ENCODE data around the gene INIP. TPM values are rescaled to one million over a fixed set of nuclear protein-coding genes. Genes with fewer than 3 reads are reported as not detected.

Gene INIP
- total RNA-seq, 1 experiment from 2014 or later = 16.0 TPM

- TF ChIP-seq ZNF263 (CRISPR knock-in tag; IDR thresholded peaks at IDR 0.05; ENCODE audit: low read depth) = no peak
- peak; percentile 73 for TF ChIP-seq MAX (CRISPR knock-in tag; IDR thresholded peaks at IDR 0.05)
- peak; percentile 57; the same call in 1 of the 2 replicates for TF ChIP-seq ZNF232 (CRISPR knock-in tag; IDR thresholded peaks at IDR 0.05)
- TF ChIP-seq ZNF423 (CRISPR knock-in tag; IDR thresholded peaks at IDR 0.05) = no peak
- TF ChIP-seq, protein P1, sequence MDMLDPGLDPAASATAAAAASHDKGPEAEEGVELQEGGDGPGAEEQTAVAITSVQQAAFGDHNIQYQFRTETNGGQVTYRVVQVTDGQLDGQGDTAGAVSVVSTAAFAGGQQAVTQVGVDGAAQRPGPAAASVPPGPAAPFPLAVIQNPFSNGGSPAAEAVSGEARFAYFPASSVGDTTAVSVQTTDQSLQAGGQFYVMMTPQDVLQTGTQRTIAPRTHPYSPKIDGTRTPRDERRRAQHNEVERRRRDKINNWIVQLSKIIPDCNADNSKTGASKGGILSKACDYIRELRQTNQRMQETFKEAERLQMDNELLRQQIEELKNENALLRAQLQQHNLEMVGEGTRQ (CRISPR knock-in tag; IDR thresholded peaks at IDR 0.05) = peak; percentile 87
- no peak for TF ChIP-seq KAT7 (CRISPR knock-in tag; IDR thresholded peaks at IDR 0.05; ENCODE audit: borderline replicate concordance)
- TF ChIP-seq, protein P2, sequence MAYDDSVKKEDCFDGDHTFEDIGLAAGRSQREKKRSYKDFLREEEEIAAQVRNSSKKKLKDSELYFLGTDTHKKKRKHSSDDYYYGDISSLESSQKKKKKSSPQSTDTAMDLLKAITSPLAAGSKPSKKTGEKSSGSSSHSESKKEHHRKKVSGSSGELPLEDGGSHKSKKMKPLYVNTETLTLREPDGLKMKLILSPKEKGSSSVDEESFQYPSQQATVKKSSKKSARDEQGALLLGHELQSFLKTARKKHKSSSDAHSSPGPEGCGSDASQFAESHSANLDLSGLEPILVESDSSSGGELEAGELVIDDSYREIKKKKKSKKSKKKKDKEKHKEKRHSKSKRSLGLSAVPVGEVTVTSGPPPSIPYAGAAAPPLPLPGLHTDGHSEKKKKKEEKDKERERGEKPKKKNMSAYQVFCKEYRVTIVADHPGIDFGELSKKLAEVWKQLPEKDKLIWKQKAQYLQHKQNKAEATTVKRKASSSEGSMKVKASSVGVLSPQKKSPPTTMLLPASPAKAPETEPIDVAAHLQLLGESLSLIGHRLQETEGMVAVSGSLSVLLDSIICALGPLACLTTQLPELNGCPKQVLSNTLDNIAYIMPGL (CRISPR knock-in tag; IDR thresholded peaks at IDR 0.05) = peak; percentile 25; the same call in 1 of the 2 replicates
- TF ChIP-seq, protein P3, sequence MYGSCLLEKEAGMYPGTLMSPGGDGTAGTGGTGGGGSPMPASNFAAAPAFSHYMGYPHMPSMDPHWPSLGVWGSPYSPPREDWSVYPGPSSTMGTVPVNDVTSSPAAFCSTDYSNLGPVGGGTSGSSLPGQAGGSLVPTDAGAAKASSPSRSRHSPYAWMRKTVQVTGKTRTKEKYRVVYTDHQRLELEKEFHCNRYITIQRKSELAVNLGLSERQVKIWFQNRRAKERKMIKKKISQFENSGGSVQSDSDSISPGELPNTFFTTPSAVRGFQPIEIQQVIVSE (CRISPR knock-in tag; IDR thresholded peaks at IDR 0.05; ENCODE audit: borderline replicate concordance) = no peak
- no peak for TF ChIP-seq ELF4 (CRISPR knock-in tag; IDR thresholded peaks at IDR 0.05; ENCODE audit: low read depth)
- peak; percentile 78 for TF ChIP-seq FOXK1 (CRISPR knock-in tag; IDR thresholded peaks at IDR 0.05)
- no peak for TF ChIP-seq HMGA2 (CRISPR knock-in tag; IDR thresholded peaks at IDR 0.05)
- no peak for TF ChIP-seq ZSCAN18 (CRISPR knock-in tag; IDR thresholded peaks at IDR 0.05)
- TF ChIP-seq SMAD3 (CRISPR knock-in tag; IDR thresholded peaks at IDR 0.05; ENCODE audit: borderline replicate concordance) = 0 out of 2 replicates have a peak, but pooled peaks have one; percentile 35
Observed at GRCh38 chr9:112751056-112751795, 33.3 kb upstream of the INIP start (continued).

- Mint-ChIP-seq H3K27me3 (ENCODE audit: low read depth) (peaks cover 10% of the 10 kb centered on the region), H3K9me3 (no peaks in the 10 kb centered on the region), H3K4me3 (no peak overlapping the region), H3K4me1 (peaks cover 22% of the 10 kb centered on the region), H3K36me3 (no peaks in the 10 kb centered on the region), H3K27ac (no peak overlapping the region)
- DNase-seq (ENCODE audit: low spot score) (no peak), ATAC-seq (no peak)
- ChIA-PET CTCF (interaction anchor here (1.3 to 2.3 kb wide), 6 partner anchors 33 to 152 kb away, joined by 3 to 12 read pairs (median 6); partner anchors contain the start of gene INIP), POLR2A (interaction anchor here (1.3 to 2.0 kb wide), 2 partner anchors 14 to 33 kb away, joined by 4 to 6 read pairs; partner anchors contain the start of gene INIP)
- TF ChIP-seq ATF1 (CRISPR knock-in tag; IDR thresholded peaks at IDR 0.05) (no peak), NR2C2 (CRISPR knock-in tag; IDR thresholded peaks at IDR 0.05) (no peak), MXD4 (CRISPR knock-in tag; IDR thresholded peaks at IDR 0.05; ENCODE audit: borderline replicate concordance) (no peak), ZNF396 (CRISPR knock-in tag; IDR thresholded peaks at IDR 0.05; ENCODE audit: borderline replicate concordance) (no peak), ZNF416 (CRISPR knock-in tag; IDR thresholded peaks at IDR 0.05) (no peak), ZSCAN18 (CRISPR knock-in tag; IDR thresholded peaks at IDR 0.05) (no peak), FOXP4 (CRISPR knock-in tag; IDR thresholded peaks at IDR 0.05) (no peak), CREM (CRISPR knock-in tag; IDR thresholded peaks at IDR 0.05) (no peak)
- TF ChIP-seq, protein P4, sequence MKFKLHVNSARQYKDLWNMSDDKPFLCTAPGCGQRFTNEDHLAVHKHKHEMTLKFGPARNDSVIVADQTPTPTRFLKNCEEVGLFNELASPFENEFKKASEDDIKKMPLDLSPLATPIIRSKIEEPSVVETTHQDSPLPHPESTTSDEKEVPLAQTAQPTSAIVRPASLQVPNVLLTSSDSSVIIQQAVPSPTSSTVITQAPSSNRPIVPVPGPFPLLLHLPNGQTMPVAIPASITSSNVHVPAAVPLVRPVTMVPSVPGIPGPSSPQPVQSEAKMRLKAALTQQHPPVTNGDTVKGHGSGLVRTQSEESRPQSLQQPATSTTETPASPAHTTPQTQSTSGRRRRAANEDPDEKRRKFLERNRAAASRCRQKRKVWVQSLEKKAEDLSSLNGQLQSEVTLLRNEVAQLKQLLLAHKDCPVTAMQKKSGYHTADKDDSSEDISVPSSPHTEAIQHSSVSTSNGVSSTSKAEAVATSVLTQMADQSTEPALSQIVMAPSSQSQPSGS (CRISPR knock-in tag; IDR thresholded peaks at IDR 0.05; ENCODE audit: borderline replicate concordance, low read depth) = no peak
- TF ChIP-seq, protein P2 (CRISPR knock-in tag; IDR thresholded peaks at IDR 0.05) = no peak
- TF ChIP-seq, protein P5, sequence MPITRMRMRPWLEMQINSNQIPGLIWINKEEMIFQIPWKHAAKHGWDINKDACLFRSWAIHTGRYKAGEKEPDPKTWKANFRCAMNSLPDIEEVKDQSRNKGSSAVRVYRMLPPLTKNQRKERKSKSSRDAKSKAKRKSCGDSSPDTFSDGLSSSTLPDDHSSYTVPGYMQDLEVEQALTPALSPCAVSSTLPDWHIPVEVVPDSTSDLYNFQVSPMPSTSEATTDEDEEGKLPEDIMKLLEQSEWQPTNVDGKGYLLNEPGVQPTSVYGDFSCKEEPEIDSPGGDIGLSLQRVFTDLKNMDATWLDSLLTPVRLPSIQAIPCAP (CRISPR knock-in tag; IDR thresholded peaks at IDR 0.05) = no peak
Observed at GRCh38 chr9:112750764-112751055, 32.8 kb upstream of the INIP start.
